Right atrium auricular region (tissue), 2 donors: ENCODE measurements around the gene MAPK10. TPM values are rescaled to one million over a fixed set of nuclear protein-coding genes. Genes with fewer than 3 reads are reported as not detected.

ENCODE experiments used
- DNase-seq: peaks from one replicate; pipeline ENCODE4 v3.0.0-alpha.2; 2019; ENCODE audit warnings: low spot score
- H3K27ac ChIP-seq, 2 donors: fragments of 200-600 bp; sonication (generic); 1 replicate in 1 of 2; 2 replicates in 1 of 2; pipeline ENCODE4 v1.5.1; 2016 to 2019
- H3K27me3 ChIP-seq, 2 donors: fragments of 200-600 bp; sonication (generic); one replicate each; pipeline versions ENCODE4 v1.5.1 to v1.6.0; 2017 to 2019
- H3K36me3 ChIP-seq: fragments of 200-600 bp; sonication (generic); one replicate; pipeline ENCODE4 v1.5.1; 2016
- H3K4me1 ChIP-seq, 2 donors: fragments of 200-600 bp; sonication (generic); one replicate each; pipeline versions ENCODE4 v1.5.1 to v1.6.0; 2017 to 2019
- H3K4me3 ChIP-seq, 2 donors: fragments of 200-600 bp; sonication (generic); 1 replicate in 1 of 2; 2 replicates in 1 of 2; pipeline ENCODE4 v1.5.1; 2017 to 2019; ENCODE audit warnings: mild to moderate bottlenecking in 1 of 2, moderate library complexity in 1 of 2
- H3K9me3 ChIP-seq, 2 donors: fragments of 200-600 bp; sonication (generic); one replicate each; pipeline ENCODE4 v1.5.1; 2019
- CTCF ChIP-seq, 2 donors: fragments of 200-600 bp; sonication (generic); IDR thresholded peaks; one replicate each; pipeline ENCODE4 v1.5.1; 2019; ENCODE audit warnings: antibody characterized with exemption in 2 of 2
- total RNA-seq, 2 donors: library from RNA; depleted of rRNA; stranded (reverse); fragments of >200 nt; gene quantifications; one replicate each; pipeline ENCODE4 v1.1.0, GENCODE V29; 2016

Gene MAPK10
- total RNA-seq, 2 donors from 2014 or later, result 2.6 to 3.1 TPM

GRCh38 chr4:86357608-86358007, 2.2 kb downstream of the MAPK10 start:
- Histone ChIP-seq H3K4me3 (no peak overlapping the region), H3K27ac (no peak overlapping the region), H3K27me3 (no peaks in the 10 kb centered on the region), H3K4me1 (no peaks in the 10 kb centered on the region), H3K9me3 (no peaks in the 10 kb centered on the region), H3K36me3 (no peaks in the 10 kb centered on the region)
- no peak for TF ChIP-seq CTCF (IDR thresholded peaks at IDR 0.05)
- DNase-seq, result no peak

GRCh38 chr4:86356425-86357210, 3.2 kb downstream of the MAPK10 start:
- Histone ChIP-seq H3K27me3 (no peaks in the 10 kb centered on the region), H3K9me3 (no peaks in the 10 kb centered on the region), H3K4me3 (no peak overlapping the region), H3K27ac (no peak overlapping the region), H3K36me3 (no peaks in the 10 kb centered on the region), H3K4me1 (no peaks in the 10 kb centered on the region)
- DNase-seq, result no peak
- no peak for TF ChIP-seq CTCF (IDR thresholded peaks at IDR 0.05)

- Histone ChIP-seq H3K4me3 (no peak overlapping the region), H3K9me3 (no peaks in the 10 kb centered on the region), H3K27me3 (no peaks in the 10 kb centered on the region), H3K4me1 (no peaks in the 10 kb centered on the region), H3K27ac (no peak overlapping the region), H3K36me3 (no peaks in the 10 kb centered on the region)
- no peak for TF ChIP-seq CTCF (IDR thresholded peaks at IDR 0.05)
- no peak for DNase-seq
These were observed 5.5 kb downstream of the MAPK10 start for GRCh38 chr4:86354390-86354789.

GRCh38 chr4:86346320-86346719, 13.5 kb downstream of the MAPK10 start:
- Histone ChIP-seq H3K4me3 (no peak overlapping the region), H3K36me3 (no peaks in the 10 kb centered on the region), H3K27me3 (no peaks in the 10 kb centered on the region), H3K27ac (no peak overlapping the region), H3K4me1 (no peaks in the 10 kb centered on the region), H3K9me3 (no peaks in the 10 kb centered on the region)
- DNase-seq, result no peak
- TF ChIP-seq CTCF (IDR thresholded peaks at IDR 0.05), result no peak

GRCh38 chr4:86344127-86344526, 15.7 kb downstream of the MAPK10 start:
- Histone ChIP-seq H3K9me3 (no peaks in the 10 kb centered on the region), H3K27ac (no peak overlapping the region)

More at GRCh38 chr4:86344127-86344526, 15.7 kb downstream of the MAPK10 start:
- no peak for DNase-seq
- H3K4me1 ChIP-seq, result no peaks in the 10 kb centered on the region
- no peak overlapping the region for H3K4me3 ChIP-seq
- no peak for TF ChIP-seq CTCF (IDR thresholded peaks at IDR 0.05)
- H3K27me3 ChIP-seq, result no peaks in the 10 kb centered on the region
- no peaks in the 10 kb centered on the region for H3K36me3 ChIP-seq
